Testis (tissue), 5 donors: ENCODE results near the gene PRSS48. TPM values are rescaled to one million over a fixed set of nuclear protein-coding genes. Genes with fewer than 3 reads are reported as not detected.

Experiments used
- DNase-seq: peaks from one replicate; pipeline ENCODE4 v3.0.0-alpha.2; 2019
- H3K27ac ChIP-seq, 2 donors: fragments of 200-600 bp; sonication (generic); one replicate each; pipeline ENCODE4 v1.5.1; 2019
- H3K27me3 ChIP-seq: fragments of 200-600 bp; sonication (generic); one replicate; pipeline ENCODE4 v1.5.1; 2019
- H3K36me3 ChIP-seq: fragments of 200-600 bp; sonication (generic); one replicate; pipeline ENCODE4 v1.5.1; 2017; ENCODE audit warnings: low read depth; ENCODE audit errors: missing control alignments
- H3K4me1 ChIP-seq: fragments of 200-600 bp; sonication (generic); one replicate; pipeline ENCODE4 v1.5.1; 2019
- H3K4me3 ChIP-seq, 2 donors: fragments of 200-600 bp; sonication (generic); one replicate each; pipeline ENCODE4 v1.5.1; 2017 to 2019
- H3K9me3 ChIP-seq: fragments of 200-600 bp; sonication (generic); one replicate; pipeline ENCODE4 v1.5.1; 2017
- CTCF ChIP-seq, 3 experiments: fragments of 450-650 bp in 2 of 3; fragments of 200-600 bp in 1 of 3; sonication (generic) in 1 of 3; IDR thresholded peaks; one replicate each; pipeline ENCODE4 v1.5.1; 2016 to 2019; ENCODE audit warnings: antibody characterized with exemption in 3 of 3, mild to moderate bottlenecking in 2 of 3, moderate library complexity in 1 of 3
- POLR2A ChIP-seq: fragments of 450-650 bp; IDR thresholded peaks from one replicate; pipeline ENCODE4 v1.6.1; 2017; ENCODE audit warnings: antibody characterized with exemption, mild to moderate bottlenecking, moderate library complexity
- WGBS, 2 donors: methylation state at CpG; one replicate each; pipeline ENCODE4 v1.1.5; 2018; 5-methylcytosine and 5-hydroxymethylcytosine counted together
- intact Hi-C: fragments of 100-400 bp; cut with DNase I; formaldehyde crosslinking; loops from one replicate; pipeline ENCODE4 v1.15.1; 2023; ENCODE audit warnings: low total_unique reads
- long read RNA-seq, 2 donors: transcript quantifications; one replicate each; lab custom pipeline, GENCODE V29; 2026
- polyA plus RNA-seq: library from polyadenylated mRNA; stranded (reverse); fragments of 350-450 nt; fragmentation: Illumina TruSeq; extraction: RNeasy Lipid Tissue Mini Kit (QIAGEN cat#74804); gene quantifications from one replicate; pipeline ENCODE4 v1.2.3, GENCODE V29; 2014; ENCODE audit warnings: low read depth, low replicate concordance; ENCODE audit not compliant: insufficient read depth
- total RNA-seq, 2 donors: library from RNA; depleted of rRNA; stranded (reverse); fragments of >200 nt; gene quantifications; one replicate each; pipeline ENCODE4 v1.2.3, GENCODE V29; 2016

The PRSS48 gene
- under 1 TPM in 1 of 2 donors, not detected in 1; 0.71 TPM for total RNA-seq
- 2.0 TPM for polyA plus RNA-seq
- long read RNA-seq, donor 1: 0 reads
- long read RNA-seq, donor 2: 0 reads

GRCh38 chr4:151276787-151277562 lies at the start of gene PRSS48:
Gene PRSS48 (plus strand): TSS chr4:151277161. CDS start chr4:151277173, 12 bp downstream.
- DNase-seq: peak; percentile 75
- H3K4me3 ChIP-seq: no peak within 1 kb of the TSS
- TF ChIP-seq POLR2A: no peak
- peak in 1 of 3 experiments; percentile 56 for TF ChIP-seq CTCF (IDR thresholded peaks at IDR 0.05)
- H3K36me3 ChIP-seq: no peaks in the 10 kb centered on the region
- intact Hi-C loops: no loop called here
- H3K9me3 ChIP-seq: no peaks in the 10 kb centered on the region
- 80 to 83% methylated on average over 7 of the region's 7 CpGs for WGBS, 2 donors
- H3K27me3 ChIP-seq: no peaks in the 10 kb centered on the region
- H3K27ac ChIP-seq: no peak within 1 kb of the TSS
- peaks cover 5% of the 10 kb centered on the region for H3K4me1 ChIP-seq

- intact Hi-C loops: no loop called here
- WGBS, 2 donors: 47 to 51% methylated on average over 1 of the region's 1 CpG
- H3K4me1 ChIP-seq: peaks cover 15% of the 10 kb centered on the region
- peak overlapping the region; percentile 3 to 4 for H3K4me3 ChIP-seq
- DNase-seq: no peak
- no peaks in the 10 kb centered on the region for H3K27me3 ChIP-seq
- H3K9me3 ChIP-seq: no peaks in the 10 kb centered on the region
- peak overlapping the region in 1 of 2 donors; percentile 57 for H3K27ac ChIP-seq
- TF ChIP-seq CTCF (IDR thresholded peaks at IDR 0.05): no peak
- no peak for TF ChIP-seq POLR2A
- H3K36me3 ChIP-seq: no peaks in the 10 kb centered on the region
Observed at GRCh38 chr4:151227172-151227571, 49.8 kb upstream of the PRSS48 start.

DNA sequence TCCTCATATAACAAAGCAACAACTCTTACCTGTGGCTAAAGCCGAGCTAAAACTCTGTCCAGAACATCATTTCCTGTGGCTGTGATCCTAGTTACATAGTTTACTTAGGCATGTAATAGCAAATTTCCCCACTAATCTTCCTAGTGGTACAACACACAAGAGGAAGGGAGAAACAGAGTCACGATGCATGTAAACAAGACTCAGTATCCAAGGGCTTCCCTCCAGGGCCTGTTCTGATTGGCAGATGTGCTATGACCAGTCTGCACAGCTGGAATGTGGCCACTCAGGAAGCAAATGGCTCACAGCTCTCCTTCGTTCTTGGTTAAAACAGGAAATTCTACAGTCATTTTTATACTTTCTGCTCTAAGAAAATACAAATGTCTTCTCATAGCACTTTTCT lies 49.2 kb upstream of the PRSS48 start:
- Histone ChIP-seq H3K27ac (peak overlapping the region; percentile 4 to 57), H3K4me1 (peaks cover 17% of the 10 kb centered on the region)
- WGBS, 2 donors: 21 to 26% methylated on average over 3 of the region's 3 CpGs

GRCh38 chr4:151228189-151229119 lies 48.5 kb upstream of the PRSS48 start:
- H3K27ac ChIP-seq: peak overlapping the region; percentile 4 to 57
- no peaks in the 10 kb centered on the region for H3K27me3 ChIP-seq
- intact Hi-C loops: no loop called here
- H3K4me3 ChIP-seq: no peak overlapping the region
- DNase-seq: no peak
- no peaks in the 10 kb centered on the region for H3K9me3 ChIP-seq
- no peak for TF ChIP-seq POLR2A
- TF ChIP-seq CTCF (IDR thresholded peaks at IDR 0.05): no peak
- no peaks in the 10 kb centered on the region for H3K36me3 ChIP-seq
- H3K4me1 ChIP-seq: peaks cover 17% of the 10 kb centered on the region
- 57 to 74% methylated on average over 6 of the region's 6 CpGs for WGBS, 2 donors

More for the DNA sequence above, 49.2 kb upstream of the PRSS48 start:
- intact Hi-C loops: no loop called here
- peak overlapping the region; percentile 3 to 4 for H3K4me3 ChIP-seq
- H3K9me3 ChIP-seq: no peaks in the 10 kb centered on the region
- TF ChIP-seq POLR2A (no peak), CTCF (IDR thresholded peaks at IDR 0.05) (no peak)
- H3K27me3 ChIP-seq: no peaks in the 10 kb centered on the region
- DNase-seq: peak; percentile 61
- H3K36me3 ChIP-seq: no peaks in the 10 kb centered on the region
